ENCODE data around the gene EVA1C.

GRCh38 chr21:32537569-32537881 lies 125.0 kb downstream of the EVA1C start:
- TF ChIP-seq EZH2 (IDR thresholded peaks at IDR 0.05; ENCODE audit: low read length, missing control alignments) (no peak), CTCF (conservative IDR thresholded peaks at IDR 0.05 in 1 of 2, IDR thresholded peaks at IDR 0.05 in 1 of 2; ENCODE audit: low read depth in 1 of 2, low read length in 2 of 2) (no peak)
